HG02588 (cell line): ENCODE data around the gene AGK.

Experiments
- ATAC-seq: cut with Tn5 transposase; IDR thresholded peaks from one replicate; pipeline ENCODE4 v1.9.1; 2021; ENCODE audit warnings: mild to moderate bottlenecking, moderate library complexity; ENCODE audit not compliant: unreplicated experiment

Gene AGK

GRCh38 chr7:141551094-141551781, at the start of gene AGK:
Gene AGK (plus strand): TSS chr7:141551410. CDS start chr7:141555467, 4,057 bp downstream.
- ATAC-seq, result peak; percentile 92

- ATAC-seq, result no peak
Measured at GRCh38 chr7:141501451-141501850, 49.8 kb upstream of the AGK start.

- no peak for ATAC-seq
Measured at GRCh38 chr7:141511316-141511675, 39.9 kb upstream of the AGK start.

- no peak for ATAC-seq
Measured at GRCh38 chr7:141511676-141512396, 39.4 kb upstream of the AGK start.

GRCh38 chr7:141512597-141512996, 38.6 kb upstream of the AGK start:
- ATAC-seq, result no peak

- no peak for ATAC-seq
Measured at GRCh38 chr7:141513720-141514119, 37.5 kb upstream of the AGK start.

GRCh38 chr7:141515941-141516340, 35.3 kb upstream of the AGK start:
- ATAC-seq, result no peak

- ATAC-seq, result no peak
Measured at GRCh38 chr7:141519623-141520022, 31.6 kb upstream of the AGK start.

GRCh38 chr7:141522657-141523342, 28.4 kb upstream of the AGK start:
- no peak for ATAC-seq

GRCh38 chr7:141525973-141526514, 25.2 kb upstream of the AGK start:
- ATAC-seq, result no peak

GRCh38 chr7:141527076-141527475, 24.1 kb upstream of the AGK start:
- ATAC-seq, result no peak

GRCh38 chr7:141528399-141528798, 22.8 kb upstream of the AGK start:
- no peak for ATAC-seq

GRCh38 chr7:141533149-141533949, 17.9 kb upstream of the AGK start:
- ATAC-seq, result peak; percentile 59

GRCh38 chr7:141534757-141535737, 16.2 kb upstream of the AGK start:
- no peak for ATAC-seq

- no peak for ATAC-seq
Measured at GRCh38 chr7:141537906-141538305, 13.3 kb upstream of the AGK start.

- no peak for ATAC-seq
Measured at GRCh38 chr7:141541375-141541774, 9.8 kb upstream of the AGK start.

GRCh38 chr7:141544831-141545230, 6.4 kb upstream of the AGK start:
- no peak for ATAC-seq

- ATAC-seq, result no peak
Measured at GRCh38 chr7:141549582-141549981, 1.6 kb upstream of the AGK start.

- peak; percentile 2 for ATAC-seq
Measured at GRCh38 chr7:141550386-141551093, 670 bp upstream of the AGK start.
